HepG2 (cell line): ENCODE measurements around the gene TCF23. TPM values are rescaled to one million over a fixed set of nuclear protein-coding genes. Genes with fewer than 3 reads are reported as not detected.

ENCODE experiments used
- ATAC-seq: fragments of 200-7000 bp; cut with Tn5 transposase; 3 replicates; pipeline ENCODE4 v1.9.1; 2020; ENCODE audit warnings: mild to moderate bottlenecking, moderate library complexity
- BruUV-seq: library from RNA; stranded (reverse); fragments of 400-500 nt; replicated peaks from 2 replicates; lab custom pipeline; 2021; lab: Mats Ljungman, UMichigan
- CTCF ChIA-PET: fragments of 300-600 bp; formaldehyde crosslinking; extraction: SDS; loops from one replicate; lab custom pipeline; 2021; ENCODE audit warnings: low total read pairs, inconsistent platforms, low intra/inter-chr PET ratio; lab: Yijun Ruan, JAX
- POLR2A ChIA-PET: fragments of 350-600 bp; sonication (Branson Sonifier 250); formaldehyde crosslinking; loops from one replicate; lab custom pipeline; 2020; ENCODE audit warnings: antibody characterized with exemption, inconsistent platforms; lab: Yijun Ruan, JAX
- DNase-seq: peaks from one replicate; pipeline ENCODE4 v3.0.0-alpha.2; 2015; ENCODE audit warnings: low spot score
- FAIRE-seq: peaks from 3 replicates; lab custom pipeline; 2011; peaks lifted over from hg19 to GRCh38; lab: Jason Lieb, UNC
- H2AFZ ChIP-seq: one replicate; pipeline ENCODE4 v1.6.1; 2011; ENCODE audit warnings: low read length, inconsistent platforms
- H3K27ac ChIP-seq: fragments of 300-600 bp; 3 replicates; pipeline ENCODE4 v1.8.0; 2011; ENCODE audit warnings: mixed run types, mild to moderate bottlenecking, mixed read lengths, low read length, inconsistent platforms; ENCODE audit not compliant: insufficient read depth; ENCODE audit errors: extremely low read length
- H3K27me3 ChIP-seq, 2 experiments: fragments of 200-600 bp in 1 of 2; 2 replicates in 1 of 2; 3 replicates in 1 of 2; pipeline versions ENCODE4 v1.6.0 to v1.8.0; 2011; ENCODE audit warnings: low read length in 2 of 2, mild to moderate bottlenecking in 2 of 2, moderate library complexity in 2 of 2, inconsistent platforms in 1 of 2; ENCODE audit not compliant: insufficient read depth in 2 of 2, control insufficient read depth in 1 of 2
- H3K36me3 ChIP-seq, 2 experiments: fragments of 200-600 bp in 1 of 2; replicated peaks in 1 of 2; 2 replicates in 1 of 2; 3 replicates in 1 of 2; pipeline versions ENCODE4 v1.5.1 to v1.8.0; 2011; ENCODE audit warnings: low read length in 2 of 2, inconsistent platforms in 1 of 2; ENCODE audit not compliant: insufficient read depth in 2 of 2, control insufficient read depth in 1 of 2
- H3K4me1 ChIP-seq: 2 replicates; pipeline ENCODE4 v1.5.1; 2012; ENCODE audit warnings: low read length, inconsistent platforms; ENCODE audit not compliant: insufficient read depth
- H3K4me2 ChIP-seq: 2 replicates; pipeline ENCODE4 v1.6.0; 2011; ENCODE audit warnings: low read depth, low read length, inconsistent platforms
- H3K4me3 ChIP-seq, 3 experiments: fragments of 200-600 bp in 1 of 3; sonication (generic), shearing (Covaris generic) in 1 of 3; replicated peaks in 1 of 3; 2 replicates each; pipeline ENCODE4 v1.5.1; 2011 to 2016; ENCODE audit warnings: low read length in 3 of 3, inconsistent platforms in 2 of 3, low read depth in 2 of 3, mild to moderate bottlenecking in 2 of 3, control low read depth in 1 of 3, mixed read lengths in 1 of 3; ENCODE audit not compliant: insufficient read depth in 1 of 3
- H3K79me2 ChIP-seq: one replicate; pipeline ENCODE4 v1.6.1; 2011; ENCODE audit warnings: low read length, inconsistent platforms; ENCODE audit not compliant: insufficient read depth
- H3K9ac ChIP-seq: 2 replicates; pipeline ENCODE4 v1.6.0; 2011; ENCODE audit warnings: mild to moderate bottlenecking, low read depth, low read length, inconsistent platforms; ENCODE audit not compliant: insufficient read depth
- H3K9me3 ChIP-seq: 2 replicates; pipeline ENCODE4 v1.5.1; 2012; ENCODE audit warnings: mild to moderate bottlenecking, low read length
- H4K20me1 ChIP-seq: 2 replicates; pipeline ENCODE4 v1.6.0; 2011; ENCODE audit warnings: inconsistent platforms, mild to moderate bottlenecking, low read length, moderate library complexity; ENCODE audit not compliant: insufficient read depth
- POLR2AphosphoS5 ChIP-seq: IDR thresholded peaks from 2 replicates; pipeline ENCODE4 v1.6.1; 2012; ENCODE audit warnings: low read depth, low read length
- RARA ChIP-seq: IDR thresholded peaks from 2 replicates; pipeline ENCODE4 v1.6.1; 2016; ENCODE audit warnings: missing genetic modification reagents, missing compliant biosample characterization
- ZNF468 ChIP-seq: sonication (generic); formaldehyde crosslinking; IDR thresholded peaks from 2 replicates; pipeline ENCODE4 v1.8.0; 2022; ENCODE audit warnings: mild to moderate bottlenecking, moderate library complexity, missing genetic modification reagents
- ZNF674 ChIP-seq: sonication (generic); formaldehyde crosslinking; IDR thresholded peaks from 2 replicates; pipeline ENCODE4 v1.5.0; 2020; ENCODE audit warnings: low read depth, mild to moderate bottlenecking, missing genetic modification reagents
- ZNF879 ChIP-seq: sonication (generic); formaldehyde crosslinking; IDR thresholded peaks from 2 replicates; pipeline ENCODE4 v1.8.1; 2023; ENCODE audit warnings: missing genetic modification reagents
- ZSCAN29 ChIP-seq: sonication (generic); formaldehyde crosslinking; conservative IDR thresholded peaks from 2 replicates; pipeline ENCODE4 v1.4.0; 2020; ENCODE audit warnings: mild to moderate bottlenecking, missing genetic modification reagents
- WGBS: methylation state at CpG from one replicate; pipeline ENCODE4 v1.1.6; 2017; ENCODE audit warnings: low lambda C conversion rate; 5-methylcytosine and 5-hydroxymethylcytosine counted together
- in situ Hi-C: cut with HindIII; loops from 2 replicates; pipeline ENCODE4 v1.10.0; 2017; ENCODE audit warnings: low pct_unique_long_range_greater_than_20kb; ENCODE audit not compliant: extremely low pct_ligation_motif_present
- intact Hi-C: fragments of 100-400 bp; cut with micrococcal nuclease; formaldehyde crosslinking; loops from one replicate; pipeline ENCODE4 v1.10.0; 2022; ENCODE audit not compliant: unreplicated experiment
- polyA plus RNA-seq, 8 experiments: library from polyadenylated mRNA; depleted of rRNA in 3 of 8; stranded (reverse) in 7 of 8; unstranded in 1 of 8; fragments of >200 nt; fragmentation: Illumina TruSeq in 4 of 8; extraction: Trizol in 4 of 8; gene quantifications; 2 replicates each; pipeline versions ENCODE4 v1.2.1 to v1.2.3, GENCODE V29; 2011 to 2016; ENCODE audit warnings: low read depth in 4 of 8, missing spikeins in 1 of 8, mixed read lengths in 1 of 8; ENCODE audit not compliant: insufficient read depth in 1 of 8
- total RNA-seq, 5 experiments: library from RNA; depleted of rRNA; stranded (reverse); fragments of >200 nt; fragmentation: Illumina TruSeq; extraction: Trizol; gene quantifications; 2 replicates each; pipeline ENCODE4 v1.2.3, GENCODE V29; 2016; ENCODE audit warnings: low read depth in 1 of 5
- TF ChIP-seq, protein P1 (sequence below): sonication (generic); formaldehyde crosslinking; IDR thresholded peaks from 2 replicates; pipeline ENCODE4 v1.8.0; 2022; ENCODE audit warnings: mild to moderate bottlenecking, missing genetic modification reagents, borderline replicate concordance

Gene TCF23
- total and polyA plus RNA-seq, 2 of the 13 experiments (the other 11 are each of a cell fraction or from before 2014, with no cell fraction given): 0.02 to 1.4 TPM

DNA sequence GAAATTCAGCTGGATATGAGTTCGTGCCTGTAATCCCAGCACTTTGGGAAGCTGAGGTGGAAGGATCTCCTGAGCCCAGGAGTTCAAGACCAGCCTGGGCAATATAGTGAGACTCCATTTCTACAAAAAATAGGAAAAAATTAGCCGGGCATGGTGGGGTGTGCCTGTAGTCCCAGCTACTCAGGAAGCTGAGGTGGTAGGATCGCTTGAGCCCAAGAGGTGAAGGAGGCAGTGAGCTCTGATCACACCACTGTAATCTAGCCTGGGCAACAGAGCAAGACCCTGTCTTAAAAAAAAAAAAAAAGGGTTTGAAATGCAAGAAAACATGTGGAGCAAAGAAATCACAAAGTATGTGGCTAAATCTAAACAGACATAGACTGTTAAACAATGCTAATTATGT, 39.7 kb upstream of the TCF23 start:
- no peaks in the 10 kb centered on the region for H3K79me2 ChIP-seq
- FAIRE-seq (no peak), DNase-seq (no peak), ATAC-seq (no peak)
- no peaks in the 10 kb centered on the region for H3K27me3 ChIP-seq
- H3K4me1 ChIP-seq: no peaks in the 10 kb centered on the region
- no TSS peak for BruUV-seq
- H3K4me2 ChIP-seq: no peak overlapping the region
- intact Hi-C loops (no loop called here), in situ Hi-C loops (no loop called here)
- CTCF ChIA-PET: no interaction called here
- H3K9me3 ChIP-seq: no peaks in the 10 kb centered on the region
- no peak for TF ChIP-seq ZSCAN29 (CRISPR knock-in tag)
- no peak for TF ChIP-seq RARA (CRISPR knock-in tag)
- TF ChIP-seq, protein P1, sequence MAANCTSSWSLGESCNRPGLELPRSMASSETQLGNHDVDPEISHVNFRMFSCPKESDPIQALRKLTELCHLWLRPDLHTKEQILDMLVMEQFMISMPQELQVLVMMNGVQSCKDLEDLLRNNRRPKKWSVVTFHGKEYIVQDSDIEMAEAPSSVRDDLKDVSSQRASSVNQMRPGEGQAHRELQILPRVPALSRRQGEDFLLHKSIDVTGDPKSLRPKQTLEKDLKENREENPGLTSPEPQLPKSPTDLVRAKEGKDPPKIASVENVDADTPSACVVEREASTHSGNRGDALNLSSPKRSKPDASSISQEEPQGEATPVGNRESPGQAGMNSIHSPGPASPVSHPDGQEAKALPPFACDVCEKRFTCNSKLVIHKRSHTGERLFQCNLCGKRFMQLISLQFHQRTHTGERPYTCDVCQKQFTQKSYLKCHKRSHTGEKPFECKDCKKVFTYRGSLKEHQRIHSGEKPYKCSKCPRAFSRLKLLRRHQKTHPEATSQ (CRISPR knock-in tag): no peak
- TF ChIP-seq ZNF468 (CRISPR knock-in tag): no peak
- no peak for TF ChIP-seq ZNF879 (CRISPR knock-in tag)
- no peak for TF ChIP-seq POLR2AphosphoS5
- TF ChIP-seq ZNF674: no peak
- H4K20me1 ChIP-seq: no peaks in the 10 kb centered on the region
- POLR2A ChIA-PET: no interaction called here
- WGBS: 87% methylated on average over 3 of the region's 3 CpGs
- no peak overlapping the region for H3K4me3 ChIP-seq
- H3K27ac ChIP-seq: no peak overlapping the region
- no peak overlapping the region for H2AFZ ChIP-seq
- no peak overlapping the region for H3K9ac ChIP-seq
- H3K36me3 ChIP-seq: no peaks in the 10 kb centered on the region
